Putamen (tissue), 1 donor: Measurements from ENCODE around the gene MAPK12.
"Not testable (repeated sequence)": the region's sequence is repeated elsewhere in the genome, so short reads cannot be mapped to it uniquely, and the experiment has no call there.

Experiments
- DNase-seq: peaks from one replicate; pipeline ENCODE4 v3.0.0-alpha.2; 2016; ENCODE audit warnings: low spot score

Gene MAPK12

GRCh38 chr22:50281957-50282356 lies 20.5 kb upstream of the MAPK12 start:
- no peak for DNase-seq

- DNase-seq, result no peak
Measured at GRCh38 chr22:50281384-50281760, 19.9 kb upstream of the MAPK12 start.

- DNase-seq, result no peak
Measured at GRCh38 chr22:50280708-50281383, 19.4 kb upstream of the MAPK12 start.

DNA sequence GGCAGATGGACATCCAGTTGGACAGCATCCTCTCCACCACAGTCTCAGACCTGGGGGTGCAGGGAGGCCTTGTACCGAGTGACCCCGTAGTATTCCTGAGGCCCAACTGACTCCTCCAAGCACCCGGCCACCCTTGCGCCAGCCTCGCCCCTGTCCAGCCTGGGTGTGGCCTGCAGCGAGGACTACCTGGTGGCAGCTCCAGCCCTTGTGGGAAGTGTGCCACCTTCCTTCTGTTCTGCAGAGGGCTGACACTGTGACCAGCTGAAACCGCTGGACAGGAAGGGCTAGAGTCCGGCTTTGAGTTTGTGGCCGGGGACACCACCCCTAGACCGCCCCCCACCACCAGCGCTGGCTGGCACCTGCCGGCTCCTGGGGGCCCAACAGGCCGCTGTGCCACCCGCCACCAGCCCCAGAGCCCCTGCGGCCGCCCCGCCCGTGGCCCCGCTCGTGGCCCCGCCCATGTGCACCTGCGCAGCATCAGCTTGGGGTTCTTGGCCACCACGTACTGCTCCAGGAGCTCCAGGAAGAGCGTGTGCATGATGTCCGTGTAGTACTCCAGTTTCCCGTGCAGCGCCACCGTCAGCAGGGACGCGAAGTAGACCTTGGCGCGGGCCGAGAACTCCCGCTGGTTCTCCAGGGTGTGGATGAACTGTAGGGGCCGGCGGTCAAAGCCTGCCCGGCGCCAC lies 18.7 kb upstream of the MAPK12 start:
- DNase-seq, result no peak

DNA sequence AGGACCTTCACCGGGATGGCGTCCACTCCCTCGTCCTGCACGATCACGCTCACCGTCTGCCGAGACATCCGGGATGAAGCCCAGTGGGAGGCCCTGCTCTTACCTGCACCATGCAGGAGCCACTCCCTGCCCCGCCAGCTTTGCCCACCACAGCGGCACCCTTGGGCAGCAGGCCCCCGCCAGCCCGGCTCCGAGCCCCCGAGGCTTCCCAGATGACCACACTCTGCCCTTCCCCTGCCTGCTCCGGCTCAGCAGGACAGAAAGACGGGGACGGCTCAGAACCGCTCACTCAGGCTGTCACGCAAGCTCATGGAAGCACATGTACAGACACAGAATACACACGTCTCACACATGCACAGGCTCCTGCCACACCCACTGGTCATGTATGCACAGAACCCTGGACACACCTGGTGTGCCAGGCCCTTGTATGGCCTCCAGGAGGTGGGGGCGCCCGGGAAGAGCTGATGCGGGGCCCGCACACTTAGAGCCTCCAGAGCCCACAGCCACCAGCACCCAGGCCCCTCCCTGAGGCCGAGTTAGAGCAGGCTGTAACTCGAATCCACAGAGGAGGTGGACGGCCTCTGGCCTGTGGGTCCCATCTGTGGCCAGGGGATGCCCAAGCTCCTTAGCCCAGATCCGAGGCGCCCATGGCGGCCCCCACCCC lies 17.6 kb upstream of the MAPK12 start:
- no peak for DNase-seq

- no peak for DNase-seq
Measured at GRCh38 chr22:50278461-50278860, 17.0 kb upstream of the MAPK12 start.

GRCh38 chr22:50277761-50278160 lies 16.3 kb upstream of the MAPK12 start:
- no peak for DNase-seq

GRCh38 chr22:50276143-50276542 lies 14.7 kb upstream of the MAPK12 start:
- peak; percentile 92 for DNase-seq

- DNase-seq, result no peak
Measured at GRCh38 chr22:50275181-50276055, 13.9 kb upstream of the MAPK12 start.

DNA sequence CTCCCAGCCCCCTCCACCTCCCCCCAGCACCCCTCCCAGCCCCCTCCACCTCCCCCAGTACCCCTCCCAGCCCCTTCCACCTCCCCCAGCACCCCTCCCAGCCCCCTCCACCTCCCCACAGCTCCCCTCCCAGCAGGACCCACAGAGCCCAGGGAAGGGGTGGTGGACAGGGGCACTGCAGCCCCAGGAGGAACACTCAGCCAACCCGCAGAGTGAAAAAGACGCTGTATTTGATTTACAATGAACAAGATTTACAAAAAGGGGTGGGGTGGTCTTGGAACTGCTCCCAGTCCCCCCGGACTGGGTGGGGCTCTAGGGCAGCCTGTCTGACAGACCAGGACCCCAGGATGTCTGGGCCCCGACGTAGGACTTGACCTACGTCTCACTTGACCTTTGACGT lies 13.3 kb upstream of the MAPK12 start:
- no peak for DNase-seq

DNA sequence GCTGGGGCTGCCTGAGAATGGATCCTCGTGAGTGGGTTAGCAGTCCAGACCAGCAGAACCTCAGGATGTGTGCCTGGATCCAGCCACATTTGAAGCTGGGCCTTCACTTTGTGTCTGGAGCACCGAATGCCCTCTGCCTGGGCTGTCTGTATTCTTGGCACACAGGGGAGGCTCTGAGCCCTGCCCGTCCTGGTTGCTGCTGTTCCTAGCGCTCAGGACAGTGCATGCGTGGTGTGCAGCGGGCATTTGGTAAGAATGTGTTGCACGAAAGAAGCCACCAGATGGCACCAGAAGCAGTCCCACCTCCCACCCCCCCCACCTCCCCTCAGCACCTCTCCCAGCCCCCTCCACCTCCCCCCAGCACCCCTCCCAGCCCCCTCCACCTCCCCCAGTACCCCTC lies 12.8 kb upstream of the MAPK12 start:
- DNase-seq, result peak; percentile 45

DNA sequence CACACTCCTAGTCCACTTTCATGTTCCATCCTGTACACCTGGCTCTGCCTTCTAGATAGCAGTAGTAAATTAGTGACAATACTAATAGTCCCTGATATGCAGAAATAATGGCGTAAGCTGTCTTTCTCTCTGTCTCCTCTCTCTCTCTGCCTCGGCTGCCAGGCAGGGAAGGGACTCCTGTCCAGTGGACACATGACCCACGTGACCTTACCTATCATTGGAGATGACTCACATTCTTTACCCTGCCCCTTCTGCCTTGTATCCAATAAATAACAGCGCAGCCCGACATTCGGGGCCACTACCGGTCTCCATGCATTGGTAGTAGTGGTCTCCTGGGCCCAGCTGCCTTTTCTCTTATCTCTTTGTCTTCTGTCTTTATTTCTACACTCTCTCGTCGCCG lies 12.3 kb upstream of the MAPK12 start:
- DNase-seq, result not testable (repeated sequence)

- not testable (repeated sequence) for DNase-seq
Measured at GRCh38 chr22:50273352-50273751, 11.9 kb upstream of the MAPK12 start.

DNA sequence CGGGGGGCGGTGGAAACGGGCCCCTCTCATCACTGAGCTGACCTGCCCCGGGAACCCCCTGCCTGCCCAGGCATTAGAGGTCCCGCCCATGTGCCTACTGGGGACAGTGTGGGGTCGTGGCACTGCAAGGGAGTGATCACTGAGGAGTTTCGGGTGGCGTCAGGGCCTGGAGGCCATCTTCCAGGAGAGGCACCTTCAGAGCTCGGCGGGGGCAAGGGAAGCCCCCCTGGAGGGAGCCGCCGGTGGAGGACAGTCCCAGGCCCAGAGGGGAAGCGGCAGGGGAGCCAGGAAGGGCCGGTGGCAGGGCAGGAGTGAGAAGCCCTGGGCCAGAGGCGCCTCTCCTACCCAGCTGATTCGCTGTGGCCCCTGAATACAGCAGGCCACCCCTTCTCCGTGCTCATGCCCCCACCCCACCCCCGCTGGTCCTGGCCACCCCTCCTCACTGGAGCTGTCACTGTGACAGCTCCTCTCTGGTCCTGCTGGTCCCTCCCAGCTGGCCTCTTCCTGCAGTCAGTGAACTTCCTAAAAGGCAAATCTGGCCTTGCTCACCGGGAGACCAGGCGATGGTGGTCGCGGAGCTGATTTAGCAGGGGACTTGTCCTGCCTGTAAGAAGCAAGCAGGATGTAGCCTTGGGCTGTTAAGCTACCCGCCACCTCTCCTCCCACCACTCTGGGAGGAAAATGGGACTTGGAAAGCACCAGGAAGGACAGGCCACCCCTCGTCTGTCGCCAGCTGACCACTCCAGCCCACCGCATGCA lies 10.7 kb upstream of the MAPK12 start:
- no peak for DNase-seq

GRCh38 chr22:50271519-50271970 lies 10.1 kb upstream of the MAPK12 start:
- DNase-seq, result peak; percentile 42

DNA sequence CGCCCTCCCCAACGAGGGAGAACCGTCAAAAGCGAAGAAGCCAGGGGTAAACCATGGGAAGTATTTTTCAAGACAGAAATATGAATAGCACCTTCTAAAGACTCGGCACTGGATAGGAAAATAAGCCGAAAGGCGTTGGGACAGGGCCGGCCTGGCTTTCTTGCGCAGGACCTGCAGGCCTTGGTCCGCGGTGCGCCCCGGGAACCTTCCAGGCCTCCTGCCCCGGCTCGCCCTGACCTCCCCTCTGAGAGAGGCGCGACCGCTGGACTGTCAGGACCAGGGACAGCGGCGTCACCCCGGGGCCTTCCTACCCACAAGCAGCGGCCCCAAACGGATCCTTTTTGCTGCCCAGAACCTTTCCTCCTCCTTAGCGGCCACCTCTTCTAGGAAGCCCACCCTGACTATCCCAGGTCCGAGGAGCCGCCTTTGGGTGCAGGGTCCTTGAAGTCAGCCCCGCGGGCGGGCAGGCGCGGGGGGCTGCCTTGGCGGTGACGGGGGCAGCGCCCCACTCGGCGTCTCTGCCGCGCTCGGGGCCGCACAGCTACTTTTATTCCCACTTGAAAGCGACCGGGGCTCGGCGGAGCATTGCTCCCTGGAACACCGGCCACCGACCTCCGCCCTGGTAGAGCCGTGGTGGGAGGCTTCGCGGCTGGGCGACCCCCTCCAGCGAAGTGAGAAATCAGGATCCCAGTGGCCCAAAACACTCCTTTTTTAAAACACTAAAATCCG lies 9.3 kb upstream of the MAPK12 start:
- DNase-seq, result no peak

DNA sequence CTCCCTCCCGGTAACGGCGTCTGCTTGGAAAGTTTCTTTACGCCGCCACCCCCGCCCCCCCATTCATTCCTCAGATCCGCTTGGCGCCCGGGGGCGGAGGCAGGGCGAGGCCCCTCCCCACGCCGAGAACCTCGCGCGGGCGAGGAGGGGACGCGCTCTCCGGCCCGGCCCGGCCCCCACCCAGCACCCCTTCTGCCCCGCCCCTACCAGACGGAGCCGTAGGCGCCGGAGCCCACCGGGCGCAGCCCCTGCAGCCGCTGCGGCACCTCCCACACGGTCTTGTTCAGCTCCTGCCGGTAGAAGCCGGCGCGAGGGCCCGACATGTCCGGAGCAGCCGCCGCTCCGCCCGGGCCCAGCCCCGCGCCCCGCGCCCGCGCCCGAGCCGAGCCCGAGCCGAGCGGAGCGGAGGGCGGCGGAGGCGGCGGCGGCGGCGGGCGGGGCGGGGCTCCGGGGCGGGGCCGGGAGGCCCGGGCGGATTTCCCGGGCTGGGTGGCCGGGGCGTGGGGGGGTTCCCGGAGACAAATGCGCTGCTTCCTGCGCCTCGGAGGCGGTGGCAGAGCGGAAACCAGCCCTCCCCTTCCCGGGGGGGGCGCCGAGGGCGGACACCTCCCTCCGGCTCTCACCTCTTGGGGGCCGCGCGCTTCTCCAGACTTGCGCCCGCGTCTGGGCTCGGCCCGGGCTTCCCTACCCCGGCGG lies 8.6 kb upstream of the MAPK12 start, which contains the start of gene MAPK11:
Gene MAPK11 (minus strand): TSS at position 411 of the 696 bp plus-strand sequence. CDS start 88 bp downstream, at position 323.
- DNase-seq, result peak; percentile 49

- no peak for DNase-seq
Measured at GRCh38 chr22:50269573-50269969, 8.1 kb upstream of the MAPK12 start.

DNA sequence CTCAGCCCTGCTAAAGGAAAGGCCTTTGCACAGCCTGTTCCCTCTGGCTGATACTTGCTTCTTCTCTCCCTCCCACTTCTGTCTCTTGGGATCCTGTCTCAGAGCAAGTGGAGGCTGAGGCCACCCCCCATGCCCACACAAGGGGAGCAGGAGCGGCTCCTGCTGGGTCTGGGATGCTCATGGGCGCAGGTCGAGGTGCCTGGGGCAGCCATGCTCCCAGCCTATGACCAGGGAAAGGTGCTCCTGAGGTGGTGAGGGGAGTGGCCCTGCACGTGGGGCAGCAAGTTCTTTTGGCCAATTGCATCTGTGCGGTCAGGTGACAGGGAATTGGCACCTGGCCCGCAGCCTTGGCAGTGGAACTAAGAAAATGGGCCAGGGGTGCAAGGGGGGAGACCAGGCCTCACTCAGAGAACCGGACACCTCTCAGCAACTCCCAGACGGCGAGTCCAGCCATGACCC lies 7.2 kb upstream of the MAPK12 start:
- DNase-seq, result no peak
